LNCAP (cell line): Measurements from ENCODE around the gene EPS15.

Experiments used
- CTCF ChIP-seq: fragments of 450-650 bp; IDR thresholded peaks from 2 replicates; pipeline ENCODE4 v1.5.1; 2017; ENCODE audit warnings: mild to moderate bottlenecking

Gene EPS15

GRCh38 chr1:51316113-51316845, 202.8 kb downstream of the EPS15 start:
- no peak for TF ChIP-seq CTCF

GRCh38 chr1:51314974-51315373, 204.1 kb downstream of the EPS15 start:
- no peak for TF ChIP-seq CTCF

GRCh38 chr1:51313961-51314777, 204.9 kb downstream of the EPS15 start:
- TF ChIP-seq CTCF = no peak

- peak; percentile 23; the same call in 1 of the 2 replicates for TF ChIP-seq CTCF
Measured at GRCh38 chr1:51313268-51313852, 205.7 kb downstream of the EPS15 start.

- no peak for TF ChIP-seq CTCF
Measured at GRCh38 chr1:51312718-51313117, 206.3 kb downstream of the EPS15 start.

- no peak for TF ChIP-seq CTCF
Measured at GRCh38 chr1:51311826-51312225, 207.2 kb downstream of the EPS15 start.

GRCh38 chr1:51310871-51311613, 208.0 kb downstream of the EPS15 start:
- TF ChIP-seq CTCF = no peak
